Naive B cell (primary cell): ENCODE results near the gene CDKAL1. TPM values are rescaled to one million over a fixed set of nuclear protein-coding genes. Genes with fewer than 3 reads are reported as not detected.
"Not testable (repeated sequence)": the region's sequence is repeated elsewhere in the genome, so short reads cannot be mapped to it uniquely, and the experiment has no call there.

Experiments
- ATAC-seq, 2 donors: fragments of 150-1000 bp; cut with Tn5 transposase; 2 replicates each; pipeline ENCODE4 v1.10.0; 2021; ENCODE audit warnings: low read depth in 2 of 2, mild to moderate bottlenecking in 2 of 2, moderate library complexity in 2 of 2
- DNase-seq: peaks from one replicate; pipeline ENCODE4 v3.0.0; 2022
- H3K27ac Mint-ChIP-seq, 6 donors: one replicate each; pipeline ENCODE4 v1.8.0; 2020 to 2022; ENCODE audit warnings: mild to moderate bottlenecking in 6 of 6, mixed read lengths in 6 of 6, moderate library complexity in 5 of 6, inconsistent platforms in 2 of 6
- H3K27me3 Mint-ChIP-seq, 3 donors: one replicate each; pipeline ENCODE4 v1.8.0; 2021 to 2022; ENCODE audit warnings: mixed read lengths in 3 of 3, mild to moderate bottlenecking in 1 of 3
- H3K36me3 Mint-ChIP-seq, 2 donors: one replicate each; pipeline ENCODE4 v1.8.0; 2020 to 2022; ENCODE audit warnings: mixed read lengths in 2 of 2, inconsistent platforms in 1 of 2, mild to moderate bottlenecking in 1 of 2
- H3K4me1 Mint-ChIP-seq, 3 donors: one replicate each; pipeline ENCODE4 v1.8.0; 2020 to 2022; ENCODE audit warnings: mixed read lengths in 3 of 3, inconsistent platforms in 1 of 3, mild to moderate bottlenecking in 1 of 3, moderate library complexity in 1 of 3
- H3K4me3 Mint-ChIP-seq, 8 donors: one replicate each; pipeline ENCODE4 v1.8.0; 2020 to 2022; ENCODE audit warnings: mild to moderate bottlenecking in 8 of 8, mixed read lengths in 8 of 8, moderate library complexity in 8 of 8, inconsistent platforms in 2 of 8
- H3K9me3 Mint-ChIP-seq, 7 donors: one replicate each; pipeline ENCODE4 v1.8.0; 2020 to 2022; ENCODE audit warnings: mixed read lengths in 7 of 7, mild to moderate bottlenecking in 5 of 7, inconsistent platforms in 2 of 7, moderate library complexity in 1 of 7
- polyA plus RNA-seq, 6 donors: library from polyadenylated mRNA; unstranded; fragments of 300-500 nt; fragmentation: Illumina TruSeq; gene quantifications; one replicate each; pipeline ENCODE4 v1.2.3, GENCODE V29; 2021; ENCODE audit warnings: low read depth in 6 of 6

CDKAL1 gene
- polyA plus RNA-seq, 6 donors from 2014 or later = 27.0 to 40.2 (median 33.6) TPM

GRCh38 chr6:20608905-20609304 is 74.6 kb downstream of the CDKAL1 start:
- peak overlapping the region in 1 of 6 donors; percentile 53 for H3K27ac Mint-ChIP-seq
- no peaks in the 10 kb centered on the region for H3K27me3 Mint-ChIP-seq
- H3K36me3 Mint-ChIP-seq = peaks cover 13 to 17% of the 10 kb centered on the region in 2 donors
- H3K9me3 Mint-ChIP-seq = peaks cover 0 to 7% (median 4%) of the 10 kb centered on the region in 7 donors
- ATAC-seq (no peak), DNase-seq (no peak)
- H3K4me3 Mint-ChIP-seq = no peak overlapping the region
- peaks cover 7 to 22% (median 14%) of the 10 kb centered on the region in 3 donors for H3K4me1 Mint-ChIP-seq

GRCh38 chr6:20609924-20610323 is 75.7 kb downstream of the CDKAL1 start:
- Mint-ChIP-seq H3K36me3 (peaks cover 13 to 19% of the 10 kb centered on the region in 2 donors), H3K4me1 (peaks cover 7 to 22% (median 13%) of the 10 kb centered on the region in 3 donors)
- H3K27ac Mint-ChIP-seq, H3K4me3 Mint-ChIP-seq, DNase-seq, H3K27me3 Mint-ChIP-seq, H3K9me3 Mint-ChIP-seq, ATAC-seq: not testable (repeated sequence)

GRCh38 chr6:20610636-20611370 is 76.5 kb downstream of the CDKAL1 start:
- no peaks in the 10 kb centered on the region for H3K27me3 Mint-ChIP-seq
- peaks cover 0 to 7% (median 4%) of the 10 kb centered on the region in 7 donors for H3K9me3 Mint-ChIP-seq
- peaks cover 7 to 22% (median 13%) of the 10 kb centered on the region in 3 donors for H3K4me1 Mint-ChIP-seq
- H3K36me3 Mint-ChIP-seq = peaks cover 13 to 19% of the 10 kb centered on the region in 2 donors
- H3K27ac Mint-ChIP-seq = peak overlapping the region in 1 of 6 donors; percentile 3
- no peak overlapping the region for H3K4me3 Mint-ChIP-seq
- DNase-seq (no peak), ATAC-seq (no peak)

- peaks cover 0 to 14% of the 10 kb centered on the region in 2 donors for H3K36me3 Mint-ChIP-seq
- not testable (repeated sequence) for ATAC-seq, H3K27ac Mint-ChIP-seq
These were observed 83.3 kb downstream of the CDKAL1 start for GRCh38 chr6:20617537-20617936.

GRCh38 chr6:20620043-20620442 is 85.8 kb downstream of the CDKAL1 start:
- no peaks in the 10 kb centered on the region for H3K27me3 Mint-ChIP-seq

More at GRCh38 chr6:20617537-20617936, 83.3 kb downstream of the CDKAL1 start:
- not testable (repeated sequence) for H3K27me3 Mint-ChIP-seq, DNase-seq, H3K4me1 Mint-ChIP-seq, H3K9me3 Mint-ChIP-seq, H3K4me3 Mint-ChIP-seq

GRCh38 chr6:20623761-20624160 is 89.5 kb downstream of the CDKAL1 start:
- H3K4me1 Mint-ChIP-seq = peaks cover 3 to 22% (median 14%) of the 10 kb centered on the region in 3 donors

More at GRCh38 chr6:20620043-20620442, 85.8 kb downstream of the CDKAL1 start:
- Mint-ChIP-seq H3K9me3 (peaks cover 0 to 3% (median 0%) of the 10 kb centered on the region in 7 donors), H3K4me1 (peaks cover 0 to 11% (median 3%) of the 10 kb centered on the region in 3 donors), H3K36me3 (peaks cover 0 to 8% of the 10 kb centered on the region in 2 donors), H3K4me3 (no peak overlapping the region), H3K27ac (no peak overlapping the region)
- no peak for DNase-seq
- ATAC-seq = no peak

GRCh38 chr6:20626165-20626564 is 91.9 kb downstream of the CDKAL1 start:
- Mint-ChIP-seq H3K36me3 (peaks cover 3 to 15% of the 10 kb centered on the region in 2 donors), H3K4me3 (no peak overlapping the region), H3K4me1 (peaks cover 12 to 38% (median 34%) of the 10 kb centered on the region in 3 donors), H3K27ac (peak overlapping the region in 1 of 6 donors; percentile 9), H3K27me3 (no peaks in the 10 kb centered on the region), H3K9me3 (no peaks in the 10 kb centered on the region)
- DNase-seq = no peak
- no peak for ATAC-seq

More at GRCh38 chr6:20623761-20624160, 89.5 kb downstream of the CDKAL1 start:
- Mint-ChIP-seq H3K4me3 (no peak overlapping the region), H3K27ac (peak overlapping the region in 1 of 6 donors; percentile 76), H3K27me3 (no peaks in the 10 kb centered on the region), H3K36me3 (peaks cover 0 to 9% of the 10 kb centered on the region in 2 donors), H3K9me3 (no peaks in the 10 kb centered on the region)
- no peak for DNase-seq
- ATAC-seq = no peak

- peaks cover 12 to 14% of the 10 kb centered on the region in 2 donors for H3K36me3 Mint-ChIP-seq
- ATAC-seq = no peak
These were observed 95.3 kb downstream of the CDKAL1 start for GRCh38 chr6:20629509-20629908.

GRCh38 chr6:20630136-20630535 is 95.9 kb downstream of the CDKAL1 start:
- peaks cover 12 to 16% of the 10 kb centered on the region in 2 donors for H3K36me3 Mint-ChIP-seq
- peaks cover 14 to 48% (median 36%) of the 10 kb centered on the region in 3 donors for H3K4me1 Mint-ChIP-seq
- DNase-seq = no peak
- ATAC-seq = no peak
- H3K27me3 Mint-ChIP-seq = no peaks in the 10 kb centered on the region
- peaks cover 0 to 3% (median 0%) of the 10 kb centered on the region in 7 donors for H3K9me3 Mint-ChIP-seq
- no peak overlapping the region for H3K4me3 Mint-ChIP-seq
- H3K27ac Mint-ChIP-seq = peak overlapping the region in 1 of 6 donors; percentile 78

More at GRCh38 chr6:20629509-20629908, 95.3 kb downstream of the CDKAL1 start:
- Mint-ChIP-seq H3K27ac (peak overlapping the region in 1 of 6 donors; percentile 67), H3K27me3 (no peaks in the 10 kb centered on the region), H3K4me3 (no peak overlapping the region), H3K9me3 (peaks cover 0 to 3% (median 0%) of the 10 kb centered on the region in 7 donors), H3K4me1 (peaks cover 14 to 47% (median 35%) of the 10 kb centered on the region in 3 donors)
- DNase-seq = no peak

- H3K27ac Mint-ChIP-seq = peak overlapping the region in 1 of 6 donors; percentile 50
- no peaks in the 10 kb centered on the region for H3K27me3 Mint-ChIP-seq
- peaks cover 15 to 16% of the 10 kb centered on the region in 2 donors for H3K36me3 Mint-ChIP-seq
- H3K9me3 Mint-ChIP-seq = peaks cover 0 to 3% (median 0%) of the 10 kb centered on the region in 7 donors
- peak overlapping the region in 1 of 8 donors; percentile 30 for H3K4me3 Mint-ChIP-seq
- H3K4me1 Mint-ChIP-seq = peaks cover 14 to 46% (median 34%) of the 10 kb centered on the region in 3 donors
- no peak for ATAC-seq
- DNase-seq = no peak
These were observed 96.6 kb downstream of the CDKAL1 start for GRCh38 chr6:20630617-20631548.

- ATAC-seq = no peak
- Mint-ChIP-seq H3K4me1 (peaks cover 14 to 42% (median 30%) of the 10 kb centered on the region in 3 donors), H3K4me3 (no peak overlapping the region), H3K36me3 (peaks cover 16 to 21% of the 10 kb centered on the region in 2 donors), H3K27ac (no peak overlapping the region), H3K27me3 (no peaks in the 10 kb centered on the region), H3K9me3 (peaks cover 0 to 3% (median 0%) of the 10 kb centered on the region in 7 donors)
- DNase-seq = no peak
These were observed 97.3 kb downstream of the CDKAL1 start for GRCh38 chr6:20631549-20631924.

GRCh38 chr6:20632696-20633095 is 98.4 kb downstream of the CDKAL1 start:
- Mint-ChIP-seq H3K4me1 (peaks cover 14 to 43% (median 33%) of the 10 kb centered on the region in 3 donors), H3K9me3 (peaks cover 0 to 3% (median 0%) of the 10 kb centered on the region in 7 donors), H3K27ac (no peak overlapping the region), H3K4me3 (no peak overlapping the region), H3K36me3 (peaks cover 16 to 21% of the 10 kb centered on the region in 2 donors), H3K27me3 (no peaks in the 10 kb centered on the region)
- ATAC-seq (no peak), DNase-seq (no peak)
